ENCODE data around the gene GPHN. TPM values are rescaled to one million over a fixed set of nuclear protein-coding genes. Genes with fewer than 3 reads are reported as not detected.
A peak's percentile ranks its signal among the peaks of the same experiment; 100 is the strongest.

The GPHN gene
- total RNA-seq, 1 donor from 2014 or later: 8.8 TPM

GRCh38 chr14:67127174-67127573 lies 619.2 kb downstream of the GPHN start:
- TF ChIP-seq, protein P1, sequence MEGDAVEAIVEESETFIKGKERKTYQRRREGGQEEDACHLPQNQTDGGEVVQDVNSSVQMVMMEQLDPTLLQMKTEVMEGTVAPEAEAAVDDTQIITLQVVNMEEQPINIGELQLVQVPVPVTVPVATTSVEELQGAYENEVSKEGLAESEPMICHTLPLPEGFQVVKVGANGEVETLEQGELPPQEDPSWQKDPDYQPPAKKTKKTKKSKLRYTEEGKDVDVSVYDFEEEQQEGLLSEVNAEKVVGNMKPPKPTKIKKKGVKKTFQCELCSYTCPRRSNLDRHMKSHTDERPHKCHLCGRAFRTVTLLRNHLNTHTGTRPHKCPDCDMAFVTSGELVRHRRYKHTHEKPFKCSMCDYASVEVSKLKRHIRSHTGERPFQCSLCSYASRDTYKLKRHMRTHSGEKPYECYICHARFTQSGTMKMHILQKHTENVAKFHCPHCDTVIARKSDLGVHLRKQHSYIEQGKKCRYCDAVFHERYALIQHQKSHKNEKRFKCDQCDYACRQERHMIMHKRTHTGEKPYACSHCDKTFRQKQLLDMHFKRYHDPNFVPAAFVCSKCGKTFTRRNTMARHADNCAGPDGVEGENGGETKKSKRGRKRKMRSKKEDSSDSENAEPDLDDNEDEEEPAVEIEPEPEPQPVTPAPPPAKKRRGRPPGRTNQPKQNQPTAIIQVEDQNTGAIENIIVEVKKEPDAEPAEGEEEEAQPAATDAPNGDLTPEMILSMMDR (conservative IDR thresholded peaks at IDR 0.05; ENCODE audit: low read depth, low read length): no peak
- no peak overlapping the region for H3K4me3 ChIP-seq (ENCODE audit: low read depth, low read length)
- no peak for DNase-seq (ENCODE audit: low read depth)

DNA sequence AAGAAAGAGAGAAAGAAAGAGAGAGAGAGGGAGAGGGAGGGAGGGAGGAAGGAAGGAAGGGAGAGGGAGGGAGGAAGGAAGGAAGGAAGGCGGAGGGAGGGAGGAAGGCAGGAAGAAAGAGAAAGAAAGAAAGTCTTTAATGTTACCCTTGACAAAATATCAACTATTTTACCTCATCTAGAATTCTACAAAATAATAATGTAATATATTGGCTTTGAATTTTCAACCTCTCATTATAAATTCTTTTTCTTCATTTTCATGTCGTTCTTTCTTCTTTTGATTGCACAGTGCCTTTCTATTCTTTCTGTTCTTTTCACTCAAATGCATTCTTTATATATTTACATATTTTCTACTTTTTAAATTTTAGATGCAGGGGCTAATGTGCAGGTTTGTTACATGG lies 621.8 kb downstream of the GPHN start:
- TF ChIP-seq, protein P1 (conservative IDR thresholded peaks at IDR 0.05; ENCODE audit: low read depth, low read length): no peak
- H3K4me3 ChIP-seq (ENCODE audit: low read depth, low read length): no peak overlapping the region
- DNase-seq (ENCODE audit: low read depth): no peak

- TF ChIP-seq, protein P1 (conservative IDR thresholded peaks at IDR 0.05; ENCODE audit: low read depth, low read length): no peak
- no peak for DNase-seq (ENCODE audit: low read depth)
- H3K4me3 ChIP-seq (ENCODE audit: low read depth, low read length): no peak overlapping the region
Measured at GRCh38 chr14:67131691-67132090, 623.7 kb downstream of the GPHN start.

DNA sequence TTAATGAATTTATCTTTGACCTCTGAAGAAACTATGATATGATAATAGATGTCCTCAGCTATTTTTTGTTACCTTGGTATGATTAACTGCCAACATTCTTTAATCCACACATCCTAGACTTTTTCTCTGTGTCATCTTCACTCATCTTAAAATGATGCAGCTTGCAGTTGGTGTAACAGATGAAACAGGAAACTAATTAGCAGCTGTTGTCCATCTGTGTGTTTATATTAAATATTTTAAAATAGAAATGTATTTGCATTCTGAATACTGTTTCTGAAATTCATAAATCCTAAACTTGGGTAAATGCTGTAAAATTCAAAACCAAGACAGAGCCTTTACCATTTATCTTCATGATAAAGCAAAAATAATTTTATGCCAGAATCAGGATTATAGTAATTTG lies 625.2 kb downstream of the GPHN start:
- TF ChIP-seq, protein P1 (conservative IDR thresholded peaks at IDR 0.05; ENCODE audit: low read depth, low read length): no peak
- no peak overlapping the region for H3K4me3 ChIP-seq (ENCODE audit: low read depth, low read length)
- no peak for DNase-seq (ENCODE audit: low read depth)

DNA sequence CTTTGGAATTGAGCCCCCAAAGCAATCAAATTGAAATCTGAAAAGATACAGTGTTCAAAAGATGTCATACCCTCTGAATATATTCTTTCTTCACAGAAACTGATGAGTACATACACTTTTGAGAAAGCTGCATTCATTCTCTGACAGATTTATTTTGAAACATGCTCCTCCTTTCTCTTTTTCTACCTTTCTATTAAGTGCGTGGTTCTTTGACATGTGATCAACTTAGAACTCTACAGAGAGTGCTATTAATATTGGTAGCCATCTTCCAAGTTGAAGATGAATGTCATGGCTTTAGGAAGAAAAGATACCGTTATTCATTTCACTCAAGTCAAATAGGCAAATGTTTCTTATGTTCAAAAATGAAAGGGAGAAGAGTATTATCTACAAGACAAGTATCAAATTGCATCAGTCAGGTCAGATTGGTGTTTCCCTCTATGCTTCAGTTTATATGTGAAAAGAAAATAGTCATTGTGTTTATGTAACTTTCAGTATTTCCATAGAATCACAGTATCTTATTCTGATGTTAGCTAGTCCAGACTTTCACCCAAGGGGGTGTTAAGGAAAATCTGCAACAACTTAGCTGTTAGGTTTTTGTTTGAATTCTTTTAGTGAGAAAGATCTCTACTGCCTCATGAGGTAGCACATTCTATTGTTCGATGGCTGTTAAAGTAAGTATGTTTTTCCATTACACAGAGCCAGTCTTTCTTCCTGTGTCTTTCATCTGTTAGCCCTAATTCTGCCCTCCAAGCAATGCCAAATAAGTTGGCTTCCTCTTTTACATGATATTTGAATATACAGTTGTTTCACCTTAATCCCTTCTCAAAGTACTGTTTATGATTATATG lies 625.9 kb downstream of the GPHN start:
- no peak for DNase-seq (ENCODE audit: low read depth)
- H3K4me3 ChIP-seq (ENCODE audit: low read depth, low read length): no peak overlapping the region
- TF ChIP-seq, protein P1 (conservative IDR thresholded peaks at IDR 0.05; ENCODE audit: low read depth, low read length): no peak

GRCh38 chr14:67137744-67138371 lies 629.9 kb downstream of the GPHN start:
- TF ChIP-seq, protein P1 (conservative IDR thresholded peaks at IDR 0.05; ENCODE audit: low read depth, low read length): peak; percentile 55
- no peak overlapping the region for H3K4me3 ChIP-seq (ENCODE audit: low read depth, low read length)
- DNase-seq (ENCODE audit: low read depth): no peak

All from epithelial cell of proximal tubule (primary cell).